Transverse colon (tissue), 4 donors: ENCODE measurements around the gene PMEPA1.

Experiments
- EP300 ChIP-seq: sonication (generic); formaldehyde crosslinking; IDR thresholded peaks from one replicate; pipeline ENCODE4 v1.6.1; 2017; ENCODE audit warnings: antibody characterized with exemption, low read depth
- POLR2A ChIP-seq: fragments of 450-650 bp; IDR thresholded peaks from one replicate; pipeline ENCODE4 v1.6.1; 2016; ENCODE audit warnings: antibody characterized with exemption, mild to moderate bottlenecking, moderate library complexity
- POLR2AphosphoS5 ChIP-seq, 3 donors: sonication (generic); formaldehyde crosslinking; IDR thresholded peaks; one replicate each; pipeline ENCODE4 v1.6.1; 2016; ENCODE audit warnings: antibody characterized with exemption in 3 of 3
- TF ChIP-seq, protein P1 (sequence below), 5 experiments: fragments of 200-600 bp in 3 of 5; fragments of 450-650 bp in 2 of 5; sonication (generic) in 3 of 5; IDR thresholded peaks; 1 replicate in 2 of 5; 2 replicates in 3 of 5; pipeline ENCODE4 v1.5.1; 2016 to 2017; ENCODE audit warnings: antibody characterized with exemption in 5 of 5, inconsistent platforms in 3 of 5, mild to moderate bottlenecking in 2 of 5, moderate library complexity in 1 of 5

DNA sequence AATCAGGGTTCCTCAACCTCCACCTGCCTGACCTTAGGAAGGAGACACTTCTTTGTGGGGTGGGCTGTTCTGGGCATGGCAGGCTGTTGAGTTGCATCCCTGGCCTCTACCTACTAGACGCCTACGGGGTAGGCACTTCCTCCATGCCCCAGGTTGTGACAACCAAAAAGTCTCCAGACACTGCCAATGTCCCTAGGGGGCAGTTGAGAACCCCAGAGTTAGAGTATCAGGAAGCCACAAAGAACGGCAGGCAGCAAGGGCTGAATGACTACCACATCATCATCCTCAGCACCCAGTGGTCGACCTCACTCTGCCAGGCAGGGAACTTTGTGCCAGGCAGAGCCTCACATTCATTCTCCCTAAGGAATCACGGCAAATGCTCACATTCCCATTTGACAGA, 21.5 kb downstream of the PMEPA1 start:
- TF ChIP-seq, protein P1, sequence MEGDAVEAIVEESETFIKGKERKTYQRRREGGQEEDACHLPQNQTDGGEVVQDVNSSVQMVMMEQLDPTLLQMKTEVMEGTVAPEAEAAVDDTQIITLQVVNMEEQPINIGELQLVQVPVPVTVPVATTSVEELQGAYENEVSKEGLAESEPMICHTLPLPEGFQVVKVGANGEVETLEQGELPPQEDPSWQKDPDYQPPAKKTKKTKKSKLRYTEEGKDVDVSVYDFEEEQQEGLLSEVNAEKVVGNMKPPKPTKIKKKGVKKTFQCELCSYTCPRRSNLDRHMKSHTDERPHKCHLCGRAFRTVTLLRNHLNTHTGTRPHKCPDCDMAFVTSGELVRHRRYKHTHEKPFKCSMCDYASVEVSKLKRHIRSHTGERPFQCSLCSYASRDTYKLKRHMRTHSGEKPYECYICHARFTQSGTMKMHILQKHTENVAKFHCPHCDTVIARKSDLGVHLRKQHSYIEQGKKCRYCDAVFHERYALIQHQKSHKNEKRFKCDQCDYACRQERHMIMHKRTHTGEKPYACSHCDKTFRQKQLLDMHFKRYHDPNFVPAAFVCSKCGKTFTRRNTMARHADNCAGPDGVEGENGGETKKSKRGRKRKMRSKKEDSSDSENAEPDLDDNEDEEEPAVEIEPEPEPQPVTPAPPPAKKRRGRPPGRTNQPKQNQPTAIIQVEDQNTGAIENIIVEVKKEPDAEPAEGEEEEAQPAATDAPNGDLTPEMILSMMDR (IDR thresholded peaks at IDR 0.05): no peak
- TF ChIP-seq POLR2A: no peak
- TF ChIP-seq POLR2AphosphoS5 (IDR thresholded peaks at IDR 0.05): no peak
- no peak for TF ChIP-seq EP300
